Activated T-cell treated with anti-CD3 and anti-CD28 coated beads, Interleukin-2, amount 50 U/mL, for 4 hours (primary cell): ENCODE data around the gene LAD1. TPM values are rescaled to one million over a fixed set of nuclear protein-coding genes. Genes with fewer than 3 reads are reported as not detected.

Experiments used
- ATAC-seq, 2 donors: fragments of 200-7000 bp; cut with Tn5 transposase; one replicate each; pipeline ENCODE4 v1.10.0; 2021
- DNase-seq: peaks from one replicate; pipeline ENCODE4 v3.0.0-alpha.2; 2020
- H3K27me3 Mint-ChIP-seq: one replicate; pipeline ENCODE4 v1.8.0; 2021; ENCODE audit warnings: low read depth, mixed read lengths
- H3K36me3 Mint-ChIP-seq: one replicate; pipeline ENCODE4 v1.8.0; 2022; ENCODE audit warnings: mixed read lengths; ENCODE audit not compliant: insufficient read depth
- H3K4me1 Mint-ChIP-seq: one replicate; pipeline ENCODE4 v1.8.0; 2021; ENCODE audit warnings: low read depth, mixed read lengths
- H3K4me3 Mint-ChIP-seq: one replicate; pipeline ENCODE4 v1.8.0; 2021; ENCODE audit warnings: mild to moderate bottlenecking, moderate library complexity, mixed read lengths
- H3K9me3 Mint-ChIP-seq: one replicate; pipeline ENCODE4 v1.8.0; 2021; ENCODE audit warnings: mixed read lengths
- total RNA-seq, 3 donors: library from RNA; stranded (reverse); gene quantifications; one replicate each; pipeline ENCODE4 v1.2.1, GENCODE V29; 2021

Gene LAD1
- total RNA-seq, 3 donors from 2014 or later: 0.10 to 0.49 (median 0.21) TPM

GRCh38 chr1:201374364-201374763 is 24.8 kb downstream of the LAD1 start:
- H3K36me3 Mint-ChIP-seq: no peaks in the 10 kb centered on the region
- H3K27me3 Mint-ChIP-seq: peaks cover 21% of the 10 kb centered on the region
- DNase-seq: no peak
- ATAC-seq: no peak
- H3K9me3 Mint-ChIP-seq: no peaks in the 10 kb centered on the region
- no peaks in the 10 kb centered on the region for H3K4me1 Mint-ChIP-seq
- H3K4me3 Mint-ChIP-seq: no peak overlapping the region

- Mint-ChIP-seq H3K9me3 (no peaks in the 10 kb centered on the region), H3K27me3 (peaks cover 32% of the 10 kb centered on the region), H3K36me3 (no peaks in the 10 kb centered on the region), H3K4me1 (no peaks in the 10 kb centered on the region), H3K4me3 (no peak overlapping the region)
- no peak for ATAC-seq
- no peak for DNase-seq
Measured at GRCh38 chr1:201371792-201372191, 27.3 kb downstream of the LAD1 start.

DNA sequence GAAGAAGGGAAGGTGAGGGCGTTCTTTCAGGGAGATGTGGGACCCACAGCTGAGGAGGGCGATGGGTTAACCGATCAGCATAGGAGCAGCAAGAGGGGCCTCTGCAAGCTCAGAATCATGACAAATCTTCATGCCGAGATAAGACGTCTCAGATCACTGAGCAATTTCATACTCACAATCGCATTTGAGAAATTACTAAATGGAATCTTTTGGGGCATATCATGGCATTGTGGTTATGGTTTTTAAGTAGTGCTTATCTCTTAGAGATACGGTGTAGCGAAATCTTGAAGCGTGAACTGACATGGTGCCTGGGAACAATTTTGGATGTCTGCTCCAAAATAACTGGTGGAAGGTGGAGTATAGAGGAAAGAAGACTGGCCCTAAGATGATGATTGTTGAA is 27.8 kb downstream of the LAD1 start:
- Mint-ChIP-seq H3K4me3 (no peak overlapping the region), H3K27me3 (peaks cover 31% of the 10 kb centered on the region), H3K36me3 (no peaks in the 10 kb centered on the region), H3K4me1 (no peaks in the 10 kb centered on the region), H3K9me3 (no peaks in the 10 kb centered on the region)
- no peak for DNase-seq
- ATAC-seq: no peak

DNA sequence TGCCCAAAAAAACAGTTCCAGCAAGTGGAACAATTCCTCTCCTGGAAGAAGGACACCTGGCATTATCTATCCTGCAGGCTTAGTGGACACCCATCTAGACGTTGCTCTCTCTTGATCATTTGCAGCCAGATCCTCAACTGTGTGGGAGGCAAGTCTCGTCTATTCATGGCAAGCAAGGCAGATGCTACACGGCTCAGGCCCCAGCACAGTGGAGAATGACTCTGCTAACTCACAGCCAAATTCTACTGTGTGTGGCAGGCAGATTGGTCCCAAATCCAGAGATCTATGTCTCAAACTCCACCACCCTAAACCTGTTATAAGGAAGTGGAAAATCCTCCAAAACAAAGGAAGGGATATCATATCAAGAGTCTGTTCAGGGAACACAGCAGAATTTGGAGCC is 28.6 kb downstream of the LAD1 start:
- no peak for ATAC-seq
- H3K27me3 Mint-ChIP-seq: peaks cover 33% of the 10 kb centered on the region
- no peaks in the 10 kb centered on the region for H3K36me3 Mint-ChIP-seq
- no peaks in the 10 kb centered on the region for H3K9me3 Mint-ChIP-seq
- H3K4me3 Mint-ChIP-seq: no peak overlapping the region
- no peak for DNase-seq
- H3K4me1 Mint-ChIP-seq: no peaks in the 10 kb centered on the region

- H3K4me3 Mint-ChIP-seq: no peak overlapping the region
- ATAC-seq (no peak), DNase-seq (no peak)
- H3K9me3 Mint-ChIP-seq: no peaks in the 10 kb centered on the region
- H3K4me1 Mint-ChIP-seq: no peaks in the 10 kb centered on the region
- H3K27me3 Mint-ChIP-seq: peaks cover 33% of the 10 kb centered on the region
- H3K36me3 Mint-ChIP-seq: no peaks in the 10 kb centered on the region
Measured at GRCh38 chr1:201369209-201369608, 29.9 kb downstream of the LAD1 start.

DNA sequence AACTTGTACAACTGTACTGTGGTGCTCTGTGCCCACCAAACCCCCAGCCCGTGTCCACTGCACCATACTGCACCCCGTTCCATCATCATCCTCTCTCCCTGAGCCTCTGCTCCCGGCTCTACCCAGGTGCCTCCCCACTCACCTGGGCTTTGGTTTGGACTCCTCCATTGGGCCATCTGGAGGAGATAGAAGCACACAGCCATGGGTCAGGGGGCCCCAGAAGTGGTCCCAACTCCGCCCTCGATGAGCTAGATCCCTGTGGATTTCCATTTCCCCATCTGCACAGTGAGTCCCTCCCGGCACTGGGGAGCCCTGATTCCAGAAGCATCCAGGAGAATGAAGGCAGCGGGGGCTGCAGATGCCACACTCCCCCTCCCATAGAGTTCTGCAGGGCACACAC is 32.4 kb downstream of the LAD1 start:
- peaks cover 36% of the 10 kb centered on the region for H3K27me3 Mint-ChIP-seq
- no peaks in the 10 kb centered on the region for H3K4me1 Mint-ChIP-seq
- no peaks in the 10 kb centered on the region for H3K9me3 Mint-ChIP-seq
- no peak overlapping the region for H3K4me3 Mint-ChIP-seq
- ATAC-seq (no peak), DNase-seq (no peak)
- H3K36me3 Mint-ChIP-seq: no peaks in the 10 kb centered on the region

DNA sequence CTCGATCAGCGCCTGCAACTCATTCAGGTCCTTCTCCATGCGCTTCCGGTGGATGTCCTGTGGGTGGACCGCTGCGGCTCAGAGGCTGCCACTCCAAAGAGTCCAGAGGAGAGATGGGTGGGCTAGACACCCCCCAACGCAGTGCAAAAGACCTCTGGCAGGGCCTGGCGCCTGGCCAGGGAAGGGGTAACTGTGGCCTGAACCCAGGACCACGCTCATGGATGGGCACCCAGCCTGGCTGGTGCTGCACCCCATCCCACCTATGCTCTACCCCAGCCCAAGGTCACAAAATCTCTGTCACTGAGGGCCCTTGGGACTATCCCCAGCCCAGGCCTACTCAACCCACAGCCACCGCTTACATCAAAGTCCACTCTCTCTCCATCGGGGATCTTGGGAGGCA is 33.9 kb downstream of the LAD1 start:
- DNase-seq: no peak
- Mint-ChIP-seq H3K36me3 (no peaks in the 10 kb centered on the region), H3K27me3 (peaks cover 28% of the 10 kb centered on the region), H3K4me1 (no peaks in the 10 kb centered on the region), H3K4me3 (no peak overlapping the region), H3K9me3 (no peaks in the 10 kb centered on the region)
- ATAC-seq: no peak

DNA sequence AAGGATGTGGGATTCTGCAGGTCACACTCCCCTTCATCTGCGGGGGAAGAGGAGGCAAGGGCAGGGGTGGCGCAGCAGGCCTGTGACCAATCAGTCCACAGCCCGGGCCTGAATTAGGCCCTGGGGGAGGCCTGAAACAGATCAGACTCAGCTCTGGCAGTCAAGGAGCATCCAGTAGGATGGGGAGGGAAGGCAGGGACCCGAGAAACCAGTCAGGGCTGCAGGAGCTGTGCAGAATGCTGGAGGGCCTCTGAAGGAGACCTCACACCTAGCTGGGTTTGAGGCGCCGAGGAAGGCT is 34.4 kb downstream of the LAD1 start:
- H3K4me3 Mint-ChIP-seq: no peak overlapping the region
- ATAC-seq (no peak), DNase-seq (no peak)
- no peaks in the 10 kb centered on the region for H3K36me3 Mint-ChIP-seq
- H3K4me1 Mint-ChIP-seq: no peaks in the 10 kb centered on the region
- H3K27me3 Mint-ChIP-seq: peaks cover 28% of the 10 kb centered on the region
- no peaks in the 10 kb centered on the region for H3K9me3 Mint-ChIP-seq

- H3K27me3 Mint-ChIP-seq: peaks cover 21% of the 10 kb centered on the region
- H3K4me1 Mint-ChIP-seq: no peaks in the 10 kb centered on the region
- DNase-seq (no peak), ATAC-seq (no peak)
- no peak overlapping the region for H3K4me3 Mint-ChIP-seq
- H3K36me3 Mint-ChIP-seq: no peaks in the 10 kb centered on the region
- no peaks in the 10 kb centered on the region for H3K9me3 Mint-ChIP-seq
Measured at GRCh38 chr1:201363467-201363866, 35.7 kb downstream of the LAD1 start.

DNA sequence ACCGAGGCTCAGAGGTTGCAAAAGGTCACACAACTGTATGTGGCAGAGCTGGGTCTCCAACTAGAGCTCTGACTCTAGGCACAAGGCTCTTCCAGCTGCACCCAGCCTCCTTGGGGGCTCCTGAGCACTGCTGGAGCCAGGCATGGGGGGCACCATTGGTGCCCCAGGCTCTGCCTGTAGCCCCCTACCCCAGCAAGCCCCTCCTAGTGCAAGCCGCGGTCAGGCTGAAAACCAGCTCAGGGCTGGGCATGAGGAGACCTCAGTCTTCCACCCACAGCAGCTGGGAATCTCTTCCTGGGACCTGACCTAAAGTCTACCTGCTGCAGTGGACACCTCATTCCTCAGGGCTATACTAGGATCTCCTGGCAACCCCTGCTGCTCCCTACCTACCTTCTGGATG is 36.2 kb downstream of the LAD1 start:
- Mint-ChIP-seq H3K4me3 (no peak overlapping the region), H3K4me1 (no peaks in the 10 kb centered on the region), H3K36me3 (no peaks in the 10 kb centered on the region), H3K27me3 (peaks cover 19% of the 10 kb centered on the region), H3K9me3 (no peaks in the 10 kb centered on the region)
- DNase-seq (no peak), ATAC-seq (no peak)

- Mint-ChIP-seq H3K36me3 (no peaks in the 10 kb centered on the region), H3K9me3 (no peaks in the 10 kb centered on the region), H3K27me3 (peaks cover 17% of the 10 kb centered on the region), H3K4me1 (no peaks in the 10 kb centered on the region), H3K4me3 (no peak overlapping the region)
- DNase-seq (no peak), ATAC-seq (peak; percentile 35 to 50)
Measured at GRCh38 chr1:201361652-201362504, 37.2 kb downstream of the LAD1 start.

GRCh38 chr1:201360901-201361651 is 38.0 kb downstream of the LAD1 start:
- H3K4me1 Mint-ChIP-seq: no peaks in the 10 kb centered on the region
- H3K27me3 Mint-ChIP-seq: peaks cover 17% of the 10 kb centered on the region
- no peak for DNase-seq
- no peak for ATAC-seq
- no peaks in the 10 kb centered on the region for H3K9me3 Mint-ChIP-seq
- no peak overlapping the region for H3K4me3 Mint-ChIP-seq
- no peaks in the 10 kb centered on the region for H3K36me3 Mint-ChIP-seq

GRCh38 chr1:201360486-201360885 is 38.6 kb downstream of the LAD1 start:
- Mint-ChIP-seq H3K27me3 (peaks cover 15% of the 10 kb centered on the region), H3K4me1 (no peaks in the 10 kb centered on the region), H3K4me3 (no peak overlapping the region), H3K9me3 (no peaks in the 10 kb centered on the region), H3K36me3 (no peaks in the 10 kb centered on the region)
- DNase-seq (no peak), ATAC-seq (no peak)

DNA sequence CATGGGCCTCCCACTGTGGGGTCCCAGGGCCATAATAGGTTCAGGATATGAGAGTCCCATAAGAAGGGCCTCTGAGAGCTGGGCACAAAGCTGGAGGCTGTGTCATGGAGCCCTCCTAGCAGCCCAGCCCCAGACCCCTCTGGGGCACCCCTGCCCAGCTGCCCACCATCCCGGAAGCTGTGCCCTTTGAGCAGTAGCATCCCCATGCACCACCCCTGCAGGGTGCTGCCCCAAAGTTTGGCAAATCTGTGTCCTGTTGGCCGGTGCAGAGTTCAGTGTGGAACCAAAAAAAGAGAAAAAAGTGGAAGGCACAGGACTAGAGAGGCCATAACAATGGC is 39.3 kb downstream of the LAD1 start:
- ATAC-seq (no peak), DNase-seq (no peak)
- H3K4me1 Mint-ChIP-seq: no peaks in the 10 kb centered on the region
- H3K4me3 Mint-ChIP-seq: no peak overlapping the region
- H3K27me3 Mint-ChIP-seq: peaks cover 15% of the 10 kb centered on the region
- no peaks in the 10 kb centered on the region for H3K9me3 Mint-ChIP-seq
- H3K36me3 Mint-ChIP-seq: no peaks in the 10 kb centered on the region
